T-cell (primary cell): ENCODE measurements around the gene NKG7. TPM values are rescaled to one million over a fixed set of nuclear protein-coding genes. Genes with fewer than 3 reads are reported as not detected.

Experiments used
- ATAC-seq, 4 experiments: fragments of 200-7000 bp in 3 of 4; fragments of 150-1000 bp in 1 of 4; cut with Tn5 transposase; replicated peaks in 1 of 4; 1 replicate in 3 of 4; 2 replicates in 1 of 4; pipeline ENCODE4 v1.10.0; 2021; ENCODE audit warnings: moderate library complexity in 3 of 4, mild to moderate bottlenecking in 2 of 4, moderate number of reproducible peaks in 1 of 4
- CTCF ChIA-PET, 2 donors: fragments of 300-600 bp; sonication (Branson Sonifier 250); formaldehyde crosslinking; loops; one replicate each; lab custom pipeline; 2022; ENCODE audit warnings: antibody characterized with exemption in 2 of 2; lab: Charles Lee
- POLR2A ChIA-PET, 2 donors: fragments of 300-600 bp; sonication (Branson Sonifier 250); formaldehyde crosslinking; loops; one replicate each; lab custom pipeline; 2022; ENCODE audit warnings: antibody characterized with exemption in 2 of 2; lab: Charles Lee
- DNase-seq, 35 experiments: peaks; one replicate each; pipeline versions ENCODE4 v3.0.0 to v3.0.0-alpha.2; 2013 to 2023
- H3K27ac ChIP-seq: one replicate; pipeline ENCODE4 v1.5.1; 2013; ENCODE audit warnings: low read length
- H3K27me3 ChIP-seq, 2 experiments: replicated peaks in 1 of 2; 1 replicate in 1 of 2; 2 replicates in 1 of 2; pipeline versions ENCODE4 v1.6.1 to v1.7.0; 2013; ENCODE audit warnings: low read length in 1 of 2, mixed read lengths in 1 of 2; ENCODE audit not compliant: control insufficient read depth in 2 of 2, insufficient read depth in 2 of 2; ENCODE audit errors: extremely low read depth in 1 of 2
- H3K36me3 ChIP-seq, 2 donors: 1 replicate in 1 of 2; 2 replicates in 1 of 2; pipeline versions ENCODE4 v1.6.1 to v1.7.0; 2013; ENCODE audit warnings: low read length in 1 of 2; ENCODE audit not compliant: control insufficient read depth in 2 of 2, insufficient read depth in 1 of 2; ENCODE audit errors: extremely low read depth in 1 of 2
- H3K4me1 ChIP-seq, 2 experiments: 1 replicate in 1 of 2; 2 replicates in 1 of 2; pipeline versions ENCODE4 v1.6.1 to v1.7.0; 2013; ENCODE audit warnings: low read length in 2 of 2, mixed read lengths in 1 of 2; ENCODE audit not compliant: insufficient read depth in 2 of 2, control insufficient read depth in 1 of 2; ENCODE audit errors: extremely low read depth in 1 of 2
- H3K4me3 ChIP-seq, 2 donors: 1 replicate in 1 of 2; 2 replicates in 1 of 2; pipeline versions ENCODE4 v1.5.1 to v1.7.0; 2013; ENCODE audit warnings: mild to moderate bottlenecking in 2 of 2, low read length in 1 of 2, moderate library complexity in 1 of 2; ENCODE audit not compliant: control insufficient read depth in 1 of 2; ENCODE audit errors: extremely low read depth in 1 of 2
- H3K9me3 ChIP-seq: 2 replicates; pipeline ENCODE4 v1.7.0; 2013
- H3K27ac Mint-ChIP-seq, 2 donors: one replicate each; pipeline ENCODE4 v1.8.0; 2020 to 2021; ENCODE audit warnings: mild to moderate bottlenecking in 2 of 2, mixed read lengths in 2 of 2
- H3K27me3 Mint-ChIP-seq, 2 donors: one replicate each; pipeline ENCODE4 v1.8.0; 2021 to 2022; ENCODE audit warnings: mixed read lengths in 2 of 2
- H3K36me3 Mint-ChIP-seq: one replicate; pipeline ENCODE4 v1.8.0; 2021; ENCODE audit warnings: mixed read lengths
- H3K4me1 Mint-ChIP-seq, 3 donors: one replicate each; pipeline ENCODE4 v1.8.0; 2020 to 2022; ENCODE audit warnings: mixed read lengths in 3 of 3, mild to moderate bottlenecking in 1 of 3
- H3K4me3 Mint-ChIP-seq, 3 donors: one replicate each; pipeline ENCODE4 v1.8.0; 2020 to 2022; ENCODE audit warnings: mild to moderate bottlenecking in 3 of 3, mixed read lengths in 3 of 3, moderate library complexity in 3 of 3
- H3K9me3 Mint-ChIP-seq, 3 donors: one replicate each; pipeline ENCODE4 v1.8.0; 2020 to 2022; ENCODE audit warnings: mixed read lengths in 3 of 3
- whole genome bisulfite sequencing: methylation state at CpG from one replicate; pipeline ENCODE4 v1.1.5; 2013; ENCODE audit warnings: missing lambda C conversion rate; ENCODE audit not compliant: insufficient coverage; 5-methylcytosine and 5-hydroxymethylcytosine counted together
- total RNA-seq, 35 experiments: library from RNA in 6 of 35; stranded (reverse) in 6 of 35; fragments of 120-200 nt in 1 of 35; gene quantifications; one replicate each; pipeline versions ENCODE4 v1.2.1 to v1.2.4 and lab custom pipeline; 2013 to 2026

Gene NKG7
- total RNA-seq, 5 donors from 2014 or later (not counting 1 experiment from before 2014, with no cell fraction given): 42.9 to 356 (median 105) TPM

- peak overlapping the region; percentile 96 to 98 (median 96) for H3K4me3 Mint-ChIP-seq
- POLR2A ChIA-PET: no interaction called here
- WGBS: 0% methylated on average over 40 of the region's 54 CpGs
- Histone ChIP-seq H3K27ac (peak overlapping the region; percentile 76), H3K27me3 (no peaks in the 10 kb centered on the region), H3K4me3 (peak overlapping the region; percentile 87), H3K36me3 (no peaks in the 10 kb centered on the region), H3K9me3 (no peaks in the 10 kb centered on the region), H3K4me1 (peaks cover 4 to 83% of the 10 kb centered on the region in 2 experiments)
- peak overlapping the region; percentile 93 to 97 for H3K27ac Mint-ChIP-seq
- H3K9me3 Mint-ChIP-seq: no peaks in the 10 kb centered on the region
- ATAC-seq (peak; percentile 64 to 72 (median 66)), DNase-seq (peak; percentile 75 to 93 (median 88))
- no peaks in the 10 kb centered on the region for H3K27me3 Mint-ChIP-seq
- CTCF ChIA-PET: interaction anchor here in 1 of 2 donors (1.4 kb wide), 1 partner anchor 29 kb away, joined by 4 read pairs; no protein-coding TSS in a partner anchor
- H3K36me3 Mint-ChIP-seq: no peaks in the 10 kb centered on the region
- peaks cover 60 to 78% (median 71%) of the 10 kb centered on the region in 3 donors for H3K4me1 Mint-ChIP-seq
Measured at GRCh38 chr19:51366389-51367254, 5.8 kb downstream of the NKG7 start.

GRCh38 chr19:51365965-51366388 is 6.5 kb downstream of the NKG7 start, which contains the start of gene ETFB:
TSS of gene ETFB (minus strand) at chr19:51366388. CDS start at chr19:51366326, 62 bp downstream.
- H3K4me3 Mint-ChIP-seq: peak within 1 kb of the TSS; percentile 96 to 98 (median 96)
- WGBS: 0% methylated on average over 20 of the region's 27 CpGs
- H3K36me3 ChIP-seq: no peaks in the 10 kb centered on the region

GRCh38 chr19:51365211-51365964 is 7.1 kb downstream of the NKG7 start:
- POLR2A ChIA-PET: no interaction called here

More at GRCh38 chr19:51365965-51366388, 6.5 kb downstream of the NKG7 start, which contains the start of gene ETFB:
- Mint-ChIP-seq H3K4me1 (peaks cover 53 to 72% (median 65%) of the 10 kb centered on the region in 3 donors), H3K9me3 (no peaks in the 10 kb centered on the region), H3K27me3 (no peaks in the 10 kb centered on the region), H3K36me3 (no peaks in the 10 kb centered on the region), H3K27ac (peak within 1 kb of the TSS; percentile 93 to 97)
- Histone ChIP-seq H3K27me3 (no peaks in the 10 kb centered on the region), H3K4me1 (peaks cover 4 to 77% of the 10 kb centered on the region in 2 experiments), H3K9me3 (no peaks in the 10 kb centered on the region), H3K4me3 (peak within 1 kb of the TSS; percentile 87), H3K27ac (peak within 1 kb of the TSS; percentile 76)
- ChIA-PET CTCF (interaction anchor here in 1 of 2 donors (1.6 kb wide), 1 partner anchor 27 kb away, joined by 4 read pairs; no protein-coding TSS in a partner anchor), POLR2A (no interaction called here)
- DNase-seq (peak in 1 of 35 experiments; percentile 12), ATAC-seq (no peak)

GRCh38 chr19:51364200-51365106 is 8.0 kb downstream of the NKG7 start:
- Histone ChIP-seq H3K4me1 (peaks cover 4 to 63% of the 10 kb centered on the region in 2 experiments), H3K27ac (no peak overlapping the region), H3K9me3 (no peaks in the 10 kb centered on the region), H3K4me3 (no peak overlapping the region), H3K27me3 (no peaks in the 10 kb centered on the region), H3K36me3 (no peaks in the 10 kb centered on the region)
- DNase-seq (no peak), ATAC-seq (no peak)
- CTCF ChIA-PET: interaction anchor here in 1 of 2 donors (1.6 kb wide), 1 partner anchor 25 kb away, joined by 4 read pairs; no protein-coding TSS in a partner anchor
- Mint-ChIP-seq H3K36me3 (no peaks in the 10 kb centered on the region), H3K4me1 (peaks cover 48 to 61% (median 59%) of the 10 kb centered on the region in 3 donors), H3K9me3 (no peaks in the 10 kb centered on the region), H3K4me3 (peak overlapping the region; percentile 18 to 65 (median 51)), H3K27me3 (no peaks in the 10 kb centered on the region), H3K27ac (peak overlapping the region in 1 of 2 donors; percentile 71)
- POLR2A ChIA-PET: interaction anchor here in 1 of 2 donors (0.6 kb wide), 1 partner anchor 29 kb away, joined by 4 read pairs; no protein-coding TSS in a partner anchor
- 88% methylated on average over 10 of the region's 15 CpGs for WGBS

More at GRCh38 chr19:51365211-51365964, 7.1 kb downstream of the NKG7 start:
- H3K4me3 ChIP-seq: peak overlapping the region; percentile 87
- ATAC-seq: peak in 3 of 4 experiments; percentile 11 to 26 (median 12)
- H3K27ac Mint-ChIP-seq: peak overlapping the region; percentile 93 to 97
- no peaks in the 10 kb centered on the region for H3K9me3 ChIP-seq
- peak in 5 of 35 experiments; percentile 8 to 52 (median 16) for DNase-seq
- H3K36me3 ChIP-seq: no peaks in the 10 kb centered on the region
- CTCF ChIA-PET: interaction anchor here in 1 of 2 donors (1.6 kb wide), 1 partner anchor 26 kb away, joined by 4 read pairs; no protein-coding TSS in a partner anchor
- H3K27me3 Mint-ChIP-seq: no peaks in the 10 kb centered on the region
- H3K36me3 Mint-ChIP-seq: no peaks in the 10 kb centered on the region
- no peaks in the 10 kb centered on the region for H3K27me3 ChIP-seq
- H3K9me3 Mint-ChIP-seq: no peaks in the 10 kb centered on the region
- peaks cover 4 to 71% of the 10 kb centered on the region in 2 experiments for H3K4me1 ChIP-seq
- peak overlapping the region; percentile 96 to 98 (median 96) for H3K4me3 Mint-ChIP-seq
- 56% methylated on average over 7 of the region's 10 CpGs for WGBS
- peak overlapping the region; percentile 76 for H3K27ac ChIP-seq
- H3K4me1 Mint-ChIP-seq: peaks cover 51 to 66% (median 62%) of the 10 kb centered on the region in 3 donors

- no peak overlapping the region for H3K4me3 Mint-ChIP-seq
- DNase-seq: no peak
- Histone ChIP-seq H3K9me3 (no peaks in the 10 kb centered on the region), H3K36me3 (peaks cover 0 to 4% of the 10 kb centered on the region in 2 donors), H3K27me3 (no peaks in the 10 kb centered on the region), H3K4me3 (no peak overlapping the region), H3K4me1 (peaks cover 6 to 36% of the 10 kb centered on the region in 2 experiments), H3K27ac (no peak overlapping the region)
- CTCF ChIA-PET: no interaction called here
- H3K36me3 Mint-ChIP-seq: no peaks in the 10 kb centered on the region
- no peak for ATAC-seq
- POLR2A ChIA-PET: no interaction called here
- H3K4me1 Mint-ChIP-seq: peaks cover 42 to 49% (median 46%) of the 10 kb centered on the region in 3 donors
- no peaks in the 10 kb centered on the region for H3K27me3 Mint-ChIP-seq
- 97% methylated on average over 7 of the region's 13 CpGs for WGBS
- no peak overlapping the region for H3K27ac Mint-ChIP-seq
- no peaks in the 10 kb centered on the region for H3K9me3 Mint-ChIP-seq
Measured at GRCh38 chr19:51361239-51361638, 11.2 kb downstream of the NKG7 start.
